ENCODE measurements around the gene HIKESHI.

- TF ChIP-seq, protein P1, sequence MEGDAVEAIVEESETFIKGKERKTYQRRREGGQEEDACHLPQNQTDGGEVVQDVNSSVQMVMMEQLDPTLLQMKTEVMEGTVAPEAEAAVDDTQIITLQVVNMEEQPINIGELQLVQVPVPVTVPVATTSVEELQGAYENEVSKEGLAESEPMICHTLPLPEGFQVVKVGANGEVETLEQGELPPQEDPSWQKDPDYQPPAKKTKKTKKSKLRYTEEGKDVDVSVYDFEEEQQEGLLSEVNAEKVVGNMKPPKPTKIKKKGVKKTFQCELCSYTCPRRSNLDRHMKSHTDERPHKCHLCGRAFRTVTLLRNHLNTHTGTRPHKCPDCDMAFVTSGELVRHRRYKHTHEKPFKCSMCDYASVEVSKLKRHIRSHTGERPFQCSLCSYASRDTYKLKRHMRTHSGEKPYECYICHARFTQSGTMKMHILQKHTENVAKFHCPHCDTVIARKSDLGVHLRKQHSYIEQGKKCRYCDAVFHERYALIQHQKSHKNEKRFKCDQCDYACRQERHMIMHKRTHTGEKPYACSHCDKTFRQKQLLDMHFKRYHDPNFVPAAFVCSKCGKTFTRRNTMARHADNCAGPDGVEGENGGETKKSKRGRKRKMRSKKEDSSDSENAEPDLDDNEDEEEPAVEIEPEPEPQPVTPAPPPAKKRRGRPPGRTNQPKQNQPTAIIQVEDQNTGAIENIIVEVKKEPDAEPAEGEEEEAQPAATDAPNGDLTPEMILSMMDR (IDR thresholded peaks at IDR 0.05), result no peak
- no peak for TF ChIP-seq POLR2AphosphoS5 (IDR thresholded peaks at IDR 0.05)
These were observed 42.3 kb upstream of the HIKESHI start for GRCh38 chr11:86259730-86260129.
